ENCODE measurements around the gene NCKAP5.
"Not testable (repeated sequence)": the region's sequence is repeated elsewhere in the genome, so short reads cannot be mapped to it uniquely, and the experiment has no call there.

Gene NCKAP5

DNA sequence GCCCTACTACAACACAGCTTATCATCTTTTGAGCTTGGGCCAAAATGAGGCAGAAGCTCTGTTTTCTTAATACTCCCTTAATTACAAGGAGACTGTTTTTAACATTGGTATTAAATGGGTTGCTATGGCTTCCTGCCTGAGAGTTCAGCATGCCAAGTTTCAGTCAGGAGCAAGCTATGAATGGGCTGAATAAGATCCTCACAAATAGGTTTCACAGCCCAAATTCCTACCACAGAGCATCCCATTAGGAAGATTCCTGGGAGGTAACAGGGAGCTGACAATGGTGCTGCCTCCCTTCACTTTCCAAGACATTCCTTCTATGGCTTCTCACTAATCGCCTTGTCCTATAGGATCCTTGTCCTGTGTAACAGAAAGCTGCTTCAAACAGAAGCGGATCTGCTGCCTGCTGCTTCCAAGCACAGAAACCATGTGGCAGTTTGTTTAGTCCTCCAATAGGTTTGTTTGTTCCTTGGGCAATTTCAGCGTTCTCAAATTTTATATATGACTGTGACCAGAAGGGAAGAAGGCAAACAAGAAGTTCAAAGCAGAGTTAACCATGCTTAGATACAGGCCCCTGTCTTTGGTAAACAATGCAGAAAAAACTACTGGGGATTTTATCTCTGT lies 70.9 kb downstream of the NCKAP5 start:
- no peak for DNase-seq (ENCODE audit: low read depth)

- DNase-seq (ENCODE audit: low read depth), result no peak
Measured at GRCh38 chr2:133496501-133497269, 71.6 kb downstream of the NCKAP5 start.

- DNase-seq (ENCODE audit: low read depth), result no peak
Measured at GRCh38 chr2:133495226-133495625, 73.0 kb downstream of the NCKAP5 start.

DNA sequence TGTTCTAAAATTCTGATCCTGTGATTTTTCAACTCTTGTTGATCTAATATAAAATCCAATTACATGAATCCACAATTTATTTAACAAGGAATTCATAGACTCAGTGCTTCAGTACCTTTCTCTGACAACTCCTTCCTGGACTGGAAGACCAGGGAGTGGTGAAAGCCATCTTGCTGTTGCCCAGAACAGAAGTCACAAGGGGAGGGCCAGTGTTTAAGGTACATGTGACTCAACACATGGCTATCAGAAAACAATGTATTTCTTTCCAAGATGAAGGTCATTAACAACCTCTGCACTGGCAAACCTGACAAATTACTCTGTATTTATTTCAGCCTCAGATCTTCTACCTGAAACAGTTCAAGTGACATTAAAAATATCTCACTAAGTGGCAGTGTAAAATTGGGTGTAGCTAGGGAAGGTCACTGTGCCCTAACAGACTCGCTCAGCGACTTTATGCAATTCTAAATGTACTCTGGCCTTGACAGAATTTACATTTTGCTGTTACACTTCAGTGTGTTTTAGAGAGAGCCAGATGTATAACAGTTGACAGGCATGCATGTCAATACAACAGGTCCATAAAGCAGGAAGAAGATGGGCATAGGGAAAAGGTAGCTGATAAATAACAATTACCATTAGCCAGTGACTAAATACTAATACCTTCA lies 75.4 kb downstream of the NCKAP5 start:
- no peak for DNase-seq (ENCODE audit: low read depth)

DNA sequence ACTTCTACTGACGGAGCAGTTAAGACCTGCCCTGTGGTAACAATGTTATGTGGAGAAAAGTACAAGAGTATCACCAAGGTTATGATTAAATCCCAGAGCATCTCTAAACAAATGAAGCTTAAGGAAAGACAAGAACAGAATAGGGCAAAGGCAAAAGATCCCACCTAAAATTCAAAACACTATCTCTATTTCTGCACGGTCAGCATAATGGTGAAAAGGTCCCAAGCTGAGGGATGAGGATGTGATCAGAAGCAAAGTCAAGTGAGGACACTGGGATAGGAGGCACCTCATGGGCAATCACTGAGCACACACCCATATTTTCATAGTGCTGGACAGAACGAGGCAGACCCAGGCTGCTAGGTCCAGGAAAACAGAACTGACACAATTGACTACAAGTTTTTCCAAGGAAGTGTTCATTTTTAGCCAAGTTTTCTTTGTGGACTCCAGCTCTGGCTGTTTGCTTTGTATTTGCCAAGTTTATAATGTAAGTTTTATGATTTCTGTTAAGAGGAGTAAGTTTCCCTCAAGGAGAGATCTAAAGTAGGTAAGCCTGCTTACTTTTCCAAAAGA lies 77.8 kb downstream of the NCKAP5 start:
- no peak for DNase-seq (ENCODE audit: low read depth)

- no peak for DNase-seq (ENCODE audit: low read depth)
Measured at GRCh38 chr2:133489641-133490410, 78.4 kb downstream of the NCKAP5 start.

- no peak for DNase-seq (ENCODE audit: low read depth)
Measured at GRCh38 chr2:133489146-133489545, 79.1 kb downstream of the NCKAP5 start.

GRCh38 chr2:133486771-133487191 lies 81.5 kb downstream of the NCKAP5 start:
- DNase-seq (ENCODE audit: low read depth), result no peak

GRCh38 chr2:133485868-133486267 lies 82.4 kb downstream of the NCKAP5 start:
- no peak for DNase-seq (ENCODE audit: low read depth)

- no peak for DNase-seq (ENCODE audit: low read depth)
Measured at GRCh38 chr2:133484784-133485183, 83.5 kb downstream of the NCKAP5 start.

- DNase-seq (ENCODE audit: low read depth), result no peak
Measured at GRCh38 chr2:133484106-133484505, 84.2 kb downstream of the NCKAP5 start.

GRCh38 chr2:133483181-133483580 lies 85.1 kb downstream of the NCKAP5 start:
- DNase-seq (ENCODE audit: low read depth), result no peak

DNA sequence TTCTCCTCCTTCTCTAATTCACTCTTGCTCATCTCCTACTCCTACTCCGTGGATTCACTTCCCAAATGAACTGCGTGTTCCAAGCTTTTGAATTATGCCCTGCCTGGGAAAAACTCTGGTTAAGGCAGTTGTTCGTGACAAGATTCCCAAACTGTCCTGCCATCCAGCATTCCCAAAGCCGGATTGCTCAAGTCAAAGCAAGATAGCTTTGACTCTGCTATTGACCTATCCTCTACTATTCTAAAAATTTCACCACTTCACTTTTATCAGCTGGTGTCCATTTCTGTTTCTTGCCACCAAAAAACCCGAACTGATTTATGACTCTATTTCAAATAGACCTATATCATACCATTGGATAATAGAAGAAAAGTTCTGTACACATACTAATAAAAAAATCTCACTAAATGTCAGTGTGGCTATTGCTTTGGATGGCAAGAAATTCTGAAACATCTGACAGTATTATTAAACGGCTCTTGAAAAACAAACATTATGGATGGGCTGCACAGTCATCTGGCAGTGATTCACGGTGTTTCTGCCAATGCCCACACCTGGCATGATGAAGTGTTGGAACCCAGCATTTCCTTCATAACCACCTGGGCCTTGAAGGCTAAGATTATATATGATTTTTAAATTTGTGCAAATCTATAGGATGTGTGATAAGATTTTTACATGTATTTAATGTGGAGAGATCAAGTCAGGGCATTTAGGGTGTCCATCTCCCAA lies 87.4 kb downstream of the NCKAP5 start:
- DNase-seq (ENCODE audit: low read depth), result no peak

- DNase-seq (ENCODE audit: low read depth), result no peak
Measured at GRCh38 chr2:133477616-133477990, 90.7 kb downstream of the NCKAP5 start.

DNA sequence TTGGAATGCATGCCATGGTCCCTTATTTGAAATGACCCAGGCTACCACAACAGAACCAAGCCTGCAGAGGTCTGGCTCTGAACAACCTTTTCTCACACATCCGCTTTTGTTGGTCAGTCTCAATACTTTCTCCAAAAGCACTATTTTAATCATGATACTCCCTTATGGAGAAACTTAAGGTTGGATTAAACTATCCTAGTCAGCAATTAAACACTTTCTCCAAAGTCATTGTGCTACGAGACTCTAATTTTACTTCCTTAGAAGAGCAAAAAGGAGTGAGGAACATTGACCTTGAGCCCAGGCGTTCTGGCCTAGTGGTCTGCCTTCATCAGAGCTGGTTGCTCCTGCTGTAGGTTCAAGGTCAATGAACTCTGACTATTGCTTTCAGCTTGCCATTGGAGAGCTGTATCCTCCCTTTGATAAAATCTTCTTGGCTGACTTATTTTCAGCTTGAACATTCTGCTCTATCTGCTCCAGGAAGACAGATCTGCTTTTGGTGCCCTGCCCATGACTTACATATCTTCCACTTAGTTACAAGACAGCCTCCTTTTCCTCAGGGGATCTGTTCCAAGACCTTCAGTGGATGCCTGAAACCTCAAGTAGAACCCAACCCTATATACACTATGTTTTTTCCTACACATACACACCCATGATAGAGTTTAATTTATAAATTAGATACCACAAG lies 91.2 kb downstream of the NCKAP5 start:
- no peak for DNase-seq (ENCODE audit: low read depth)

GRCh38 chr2:133476286-133476685 lies 92.0 kb downstream of the NCKAP5 start:
- DNase-seq (ENCODE audit: low read depth), result no peak

GRCh38 chr2:133475610-133476009 lies 92.7 kb downstream of the NCKAP5 start:
- DNase-seq (ENCODE audit: low read depth), result no peak

GRCh38 chr2:133470446-133470845 lies 97.8 kb downstream of the NCKAP5 start:
- DNase-seq (ENCODE audit: low read depth), result not testable (repeated sequence)

- DNase-seq (ENCODE audit: low read depth), result no peak
Measured at GRCh38 chr2:133462811-133463210, 105.5 kb downstream of the NCKAP5 start.

DNA sequence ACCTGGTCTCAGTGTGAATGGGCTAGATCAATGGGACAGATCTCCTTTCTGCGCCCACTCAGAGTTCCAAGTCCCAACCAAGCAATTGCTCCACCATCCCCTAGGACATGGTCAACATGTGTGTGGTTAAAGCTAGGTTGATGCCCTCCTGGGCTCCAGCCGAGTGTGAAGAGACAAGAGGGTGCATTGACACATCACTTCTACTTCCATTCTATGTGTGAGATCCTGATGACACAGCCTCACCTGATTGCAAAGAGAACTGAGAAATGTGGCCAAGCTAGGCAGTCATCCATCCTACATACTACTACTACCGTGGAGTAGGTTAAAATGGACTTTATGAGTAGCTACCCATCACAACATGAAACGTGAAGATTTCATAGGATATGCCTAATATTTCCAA lies 106.8 kb downstream of the NCKAP5 start:
- DNase-seq (ENCODE audit: low read depth), result no peak

DNA sequence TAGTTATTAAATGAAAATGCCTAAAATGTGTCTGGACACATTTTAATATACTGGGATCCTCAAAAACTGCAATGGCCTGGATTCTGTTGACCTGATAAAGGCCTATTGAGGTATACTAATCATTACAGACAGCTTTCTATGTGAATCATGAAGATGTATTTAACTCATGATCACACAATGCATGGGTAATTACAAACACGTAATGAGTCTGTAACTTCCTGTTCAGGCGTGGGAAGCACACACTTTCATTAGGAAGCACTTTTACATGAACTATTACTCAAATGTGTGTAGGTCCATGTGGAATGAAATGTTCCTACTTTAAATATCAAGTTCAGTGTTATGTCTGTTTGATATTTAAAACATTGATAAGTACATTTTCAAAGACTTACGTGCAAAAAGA lies 108.7 kb downstream of the NCKAP5 start:
- no peak for DNase-seq (ENCODE audit: low read depth)
